Tibial nerve (tissue), 4 donors: ENCODE measurements around the gene CDH8.

Source experiments
- CTCF ChIP-seq, 5 experiments: fragments of 200-600 bp in 3 of 5; fragments of 450-650 bp in 2 of 5; sonication (generic) in 3 of 5; IDR thresholded peaks; one replicate each; pipeline ENCODE4 v1.5.1; 2016 to 2019; ENCODE audit warnings: antibody characterized with exemption in 5 of 5, mild to moderate bottlenecking in 3 of 5, moderate library complexity in 2 of 5
- EP300 ChIP-seq, 2 donors: sonication (generic); formaldehyde crosslinking; IDR thresholded peaks; one replicate each; pipeline ENCODE4 v1.6.1; 2017; ENCODE audit warnings: antibody characterized with exemption in 2 of 2, mild to moderate bottlenecking in 1 of 2
- POLR2A ChIP-seq, 2 donors: fragments of 450-650 bp; IDR thresholded peaks; one replicate each; pipeline ENCODE4 v1.6.1; 2017; ENCODE audit warnings: antibody characterized with exemption in 2 of 2, mild to moderate bottlenecking in 2 of 2, moderate library complexity in 2 of 2

GRCh38 chr16:61901689-61902088 is 134.5 kb downstream of the CDH8 start:
- no peak for TF ChIP-seq CTCF (IDR thresholded peaks at IDR 0.05)
- no peak for TF ChIP-seq POLR2A (IDR thresholded peaks at IDR 0.05)
- TF ChIP-seq EP300 (IDR thresholded peaks at IDR 0.05) = no peak
